Measurements from ENCODE around the gene DAAM1. TPM values are rescaled to one million over a fixed set of nuclear protein-coding genes. Genes with fewer than 3 reads are reported as not detected.

The DAAM1 gene
- total and polyA plus RNA-seq, 2 donors (not counting 1 experiment from before 2014, with no cell fraction given): 11.2 to 34.3 TPM

DNA sequence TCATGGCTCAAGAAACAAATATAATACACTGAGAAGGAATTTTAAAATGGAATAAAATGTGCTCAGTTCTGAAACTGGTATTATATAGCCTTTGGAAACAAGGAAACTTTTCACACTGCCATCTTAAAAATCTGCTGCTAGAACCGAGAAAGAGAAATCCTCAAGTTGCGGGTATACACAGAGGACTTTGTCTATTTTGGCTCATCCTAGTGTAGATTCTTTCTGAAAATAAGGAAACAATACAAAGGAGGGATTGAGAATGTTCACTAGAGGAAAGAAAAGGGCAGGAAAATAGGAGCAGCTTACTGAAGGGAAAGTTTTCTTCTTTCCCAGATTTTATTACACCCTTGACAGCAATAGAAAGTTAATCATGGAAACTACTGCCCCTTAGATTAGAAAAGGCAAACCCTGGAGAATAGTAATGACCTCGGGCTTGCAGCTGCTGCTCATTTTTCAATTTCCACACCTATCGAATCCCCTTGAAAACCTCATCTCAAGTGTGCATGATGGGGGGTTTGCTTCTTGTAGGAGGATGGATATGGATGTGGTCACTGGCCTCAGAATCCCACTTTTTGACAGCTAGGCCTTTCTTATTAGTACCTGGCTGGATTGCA is 104.6 kb downstream of the DAAM1 start:
- Histone ChIP-seq H3K4me3 (ENCODE audit: control extremely low read depth in 1 of 5, extremely low read depth in 1 of 5, insufficient read depth in 1 of 5, low read depth in 2 of 5, low read length in 4 of 5) (no peak overlapping the region), H3K36me3 (replicated peaks in 1 of 2; ENCODE audit: control extremely low read depth in 1 of 2, control insufficient read depth in 1 of 2, extremely low read depth in 1 of 2, insufficient read depth in 2 of 2, low read length in 1 of 2) (peaks cover 9 to 19% of the 10 kb centered on the region in 2 experiments), H3K27me3 (replicated peaks in 1 of 4; ENCODE audit: control extremely low read depth in 1 of 4, control insufficient read depth in 3 of 4, insufficient read depth in 4 of 4, low read length in 3 of 4) (no peaks in the 10 kb centered on the region), H3K79me2 (ENCODE audit: control insufficient read depth, insufficient read depth, low read length) (no peaks in the 10 kb centered on the region), H3K9ac (ENCODE audit: low read length) (no peak overlapping the region), H3K27ac (ENCODE audit: low read length in 2 of 2) (no peak overlapping the region), H2AFZ (ENCODE audit: insufficient read depth, low read depth, low read length, poor library complexity, severe bottlenecking) (no peak overlapping the region), H3K9me3 (ENCODE audit: control extremely low read depth in 1 of 3, control insufficient read depth in 2 of 3, insufficient read depth in 1 of 3, low read length in 2 of 3) (no peaks in the 10 kb centered on the region), H3K4me2 (replicated peaks; ENCODE audit: low read depth, low read length, poor library complexity, severe bottlenecking) (no peak overlapping the region), H3K4me1 (ENCODE audit: control insufficient read depth in 2 of 2, insufficient read depth in 2 of 2, low read length in 2 of 2) (peaks cover 4 to 6% of the 10 kb centered on the region in 2 donors), H4K20me1 (ENCODE audit: control insufficient read depth, insufficient read depth, low read length, poor library complexity, severe bottlenecking) (no peaks in the 10 kb centered on the region)
- H3K4me3 Mint-ChIP-seq: no peak overlapping the region
- no peak for ATAC-seq (ENCODE audit: low read depth)
- H3K4me1 Mint-ChIP-seq: peaks cover 22% of the 10 kb centered on the region
- no CpG with 5 or more reads among the region's 4 CpGs for WGBS (ENCODE audit: insufficient coverage)
- TF ChIP-seq EZH2 (IDR thresholded peaks at IDR 0.05; ENCODE audit: borderline replicate concordance, insufficient read depth, low read depth, low read length, poor library complexity, severe bottlenecking): no peak
- TF ChIP-seq, protein P1, sequence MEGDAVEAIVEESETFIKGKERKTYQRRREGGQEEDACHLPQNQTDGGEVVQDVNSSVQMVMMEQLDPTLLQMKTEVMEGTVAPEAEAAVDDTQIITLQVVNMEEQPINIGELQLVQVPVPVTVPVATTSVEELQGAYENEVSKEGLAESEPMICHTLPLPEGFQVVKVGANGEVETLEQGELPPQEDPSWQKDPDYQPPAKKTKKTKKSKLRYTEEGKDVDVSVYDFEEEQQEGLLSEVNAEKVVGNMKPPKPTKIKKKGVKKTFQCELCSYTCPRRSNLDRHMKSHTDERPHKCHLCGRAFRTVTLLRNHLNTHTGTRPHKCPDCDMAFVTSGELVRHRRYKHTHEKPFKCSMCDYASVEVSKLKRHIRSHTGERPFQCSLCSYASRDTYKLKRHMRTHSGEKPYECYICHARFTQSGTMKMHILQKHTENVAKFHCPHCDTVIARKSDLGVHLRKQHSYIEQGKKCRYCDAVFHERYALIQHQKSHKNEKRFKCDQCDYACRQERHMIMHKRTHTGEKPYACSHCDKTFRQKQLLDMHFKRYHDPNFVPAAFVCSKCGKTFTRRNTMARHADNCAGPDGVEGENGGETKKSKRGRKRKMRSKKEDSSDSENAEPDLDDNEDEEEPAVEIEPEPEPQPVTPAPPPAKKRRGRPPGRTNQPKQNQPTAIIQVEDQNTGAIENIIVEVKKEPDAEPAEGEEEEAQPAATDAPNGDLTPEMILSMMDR (IDR thresholded peaks at IDR 0.05): no peak
- no peaks in the 10 kb centered on the region for H3K27me3 Mint-ChIP-seq
- no peak for DNase-seq
- H3K9me3 Mint-ChIP-seq (ENCODE audit: insufficient read depth): peaks cover 4% of the 10 kb centered on the region
- no peak overlapping the region for H3K27ac Mint-ChIP-seq
- CTCF ChIA-PET: no interaction called here
- intact Hi-C loops (cut with micrococcal nuclease): no loop called here
- POLR2A ChIA-PET: no interaction called here

GRCh38 chr14:59293935-59294661 is 105.6 kb downstream of the DAAM1 start:
- Histone ChIP-seq H3K27ac (ENCODE audit: low read length in 2 of 2) (no peak overlapping the region), H3K9ac (ENCODE audit: low read length) (no peak overlapping the region), H3K79me2 (ENCODE audit: control insufficient read depth, insufficient read depth, low read length) (no peaks in the 10 kb centered on the region), H3K4me2 (replicated peaks; ENCODE audit: low read depth, low read length, poor library complexity, severe bottlenecking) (no peak overlapping the region), H3K36me3 (replicated peaks in 1 of 2; ENCODE audit: control extremely low read depth in 1 of 2, control insufficient read depth in 1 of 2, extremely low read depth in 1 of 2, insufficient read depth in 2 of 2, low read length in 1 of 2) (peaks cover 9 to 19% of the 10 kb centered on the region in 2 experiments), H4K20me1 (ENCODE audit: control insufficient read depth, insufficient read depth, low read length, poor library complexity, severe bottlenecking) (no peaks in the 10 kb centered on the region), H3K4me1 (ENCODE audit: control insufficient read depth in 2 of 2, insufficient read depth in 2 of 2, low read length in 2 of 2) (peaks cover 4 to 6% of the 10 kb centered on the region in 2 donors), H2AFZ (ENCODE audit: insufficient read depth, low read depth, low read length, poor library complexity, severe bottlenecking) (no peak overlapping the region), H3K9me3 (ENCODE audit: control extremely low read depth in 1 of 3, control insufficient read depth in 2 of 3, insufficient read depth in 1 of 3, low read length in 2 of 3) (no peaks in the 10 kb centered on the region), H3K27me3 (replicated peaks in 1 of 4; ENCODE audit: control extremely low read depth in 1 of 4, control insufficient read depth in 3 of 4, insufficient read depth in 4 of 4, low read length in 3 of 4) (no peaks in the 10 kb centered on the region), H3K4me3 (ENCODE audit: control extremely low read depth in 1 of 5, extremely low read depth in 1 of 5, insufficient read depth in 1 of 5, low read depth in 2 of 5, low read length in 4 of 5) (no peak overlapping the region)
- H3K9me3 Mint-ChIP-seq (ENCODE audit: insufficient read depth): no peaks in the 10 kb centered on the region
- H3K27ac Mint-ChIP-seq: no peak overlapping the region
- H3K4me1 Mint-ChIP-seq: peaks cover 18% of the 10 kb centered on the region
- no peak overlapping the region for H3K4me3 Mint-ChIP-seq
- ATAC-seq (ENCODE audit: low read depth) (no peak), DNase-seq (no peak)
- TF ChIP-seq, protein P1 (IDR thresholded peaks at IDR 0.05): no peak
- TF ChIP-seq EZH2 (IDR thresholded peaks at IDR 0.05; ENCODE audit: borderline replicate concordance, insufficient read depth, low read depth, low read length, poor library complexity, severe bottlenecking): no peak
- ChIA-PET POLR2A (no interaction called here), CTCF (no interaction called here)
- intact Hi-C loops (cut with micrococcal nuclease): no loop called here
- H3K27me3 Mint-ChIP-seq: no peaks in the 10 kb centered on the region
- WGBS (ENCODE audit: insufficient coverage): 100% methylated on average over 4 of the region's 8 CpGs
